DND-41 (cell line): Measurements from ENCODE around the gene FGL2.
"Not testable (repeated sequence)": the region's sequence is repeated elsewhere in the genome, so short reads cannot be mapped to it uniquely, and the experiment has no call there.

ENCODE experiments used
- ATAC-seq: fragments of 200-7000 bp; cut with Tn5 transposase; 3 replicates; pipeline ENCODE4 v1.9.1; 2021; ENCODE audit warnings: low read depth; ENCODE audit not compliant: insufficient read depth
- DNase-seq: peaks from one replicate; pipeline ENCODE4 v3.0.0-alpha.2; 2020
- H2AFZ ChIP-seq: 2 replicates; pipeline ENCODE4 v1.6.0; 2012; ENCODE audit warnings: low read depth, low read length
- H3K27ac ChIP-seq: 2 replicates; pipeline ENCODE4 v1.5.1; 2012; ENCODE audit warnings: low read length, inconsistent platforms
- H3K27me3 ChIP-seq: fragments of 200-600 bp; sonication (generic); 2 replicates; pipeline ENCODE4 v1.6.0; 2012; ENCODE audit warnings: low read length, mild to moderate bottlenecking, inconsistent platforms; ENCODE audit not compliant: insufficient read depth, poor library complexity
- H3K36me3 ChIP-seq: 2 replicates; pipeline ENCODE4 v1.5.1; 2012; ENCODE audit warnings: low read length, inconsistent platforms; ENCODE audit not compliant: insufficient read depth
- H3K4me1 ChIP-seq: 2 replicates; pipeline ENCODE4 v1.5.1; 2012; ENCODE audit warnings: mild to moderate bottlenecking, low read length; ENCODE audit not compliant: insufficient read depth
- H3K4me2 ChIP-seq: 2 replicates; pipeline ENCODE4 v1.6.0; 2012; ENCODE audit warnings: mild to moderate bottlenecking, moderate library complexity, low read length, inconsistent platforms; ENCODE audit not compliant: insufficient read depth
- H3K4me3 ChIP-seq, 2 experiments: fragments of 200-600 bp in 1 of 2; shearing (Covaris generic) in 1 of 2; 2 replicates each; pipeline ENCODE4 v1.5.1; 2012 to 2016; ENCODE audit warnings: inconsistent platforms in 2 of 2, low read length in 2 of 2, mild to moderate bottlenecking in 2 of 2, low read depth in 1 of 2, moderate library complexity in 1 of 2
- H3K79me2 ChIP-seq: 2 replicates; pipeline ENCODE4 v1.6.0; 2012; ENCODE audit warnings: low read length, inconsistent platforms; ENCODE audit not compliant: insufficient read depth
- H3K9ac ChIP-seq: 2 replicates; pipeline ENCODE4 v1.6.0; 2012; ENCODE audit warnings: low read depth, mild to moderate bottlenecking, inconsistent platforms, low read length, moderate library complexity
- H3K9me3 ChIP-seq: 2 replicates; pipeline ENCODE4 v1.5.1; 2012; ENCODE audit warnings: low read length, moderate library complexity, mild to moderate bottlenecking, inconsistent platforms; ENCODE audit not compliant: insufficient read depth, severe bottlenecking
- H4K20me1 ChIP-seq: 2 replicates; pipeline ENCODE4 v1.6.0; 2012; ENCODE audit warnings: low read length; ENCODE audit not compliant: insufficient read depth
- CTCF ChIP-seq: IDR thresholded peaks from 2 replicates; pipeline ENCODE4 v1.5.1; 2012; ENCODE audit warnings: borderline replicate concordance, low read length, moderate library complexity, mild to moderate bottlenecking; ENCODE audit not compliant: poor library complexity, severe bottlenecking; ENCODE audit errors: extremely low read depth
- EZH2 ChIP-seq: IDR thresholded peaks from 3 replicates; pipeline ENCODE4 v1.6.1; 2012; ENCODE audit warnings: borderline replicate concordance, low read depth, mild to moderate bottlenecking, moderate library complexity, low read length, inconsistent platforms; ENCODE audit not compliant: severe bottlenecking

The FGL2 gene

GRCh38 chr7:77235276-77235675, 35.7 kb upstream of the FGL2 start:
- H3K27ac ChIP-seq, result no peak overlapping the region
- H3K9ac ChIP-seq, result no peak overlapping the region
- H4K20me1 ChIP-seq, result no peaks in the 10 kb centered on the region
- DNase-seq, result no peak
- TF ChIP-seq CTCF, result no peak
- no peak for TF ChIP-seq EZH2
- H3K9me3 ChIP-seq, result peaks cover 3% of the 10 kb centered on the region
- H3K4me1 ChIP-seq, result peaks cover 18% of the 10 kb centered on the region
- H3K36me3 ChIP-seq, result peaks cover 16% of the 10 kb centered on the region; the same call in 1 of the 2 replicates
- no peaks in the 10 kb centered on the region for H3K79me2 ChIP-seq
- H3K27me3 ChIP-seq, result no peaks in the 10 kb centered on the region
- H3K4me2 ChIP-seq, result no peak overlapping the region
- no peak overlapping the region for H2AFZ ChIP-seq
- no peak overlapping the region for H3K4me3 ChIP-seq
- ATAC-seq, result no peak

GRCh38 chr7:77232467-77232866, 32.8 kb upstream of the FGL2 start:
- H3K9ac ChIP-seq, result no peak overlapping the region
- H3K9me3 ChIP-seq, result peaks cover 7% of the 10 kb centered on the region
- no peak for DNase-seq
- H2AFZ ChIP-seq, result no peak overlapping the region
- H4K20me1 ChIP-seq, result no peaks in the 10 kb centered on the region
- no peaks in the 10 kb centered on the region for H3K79me2 ChIP-seq
- ATAC-seq, result no peak
- peaks cover 4% of the 10 kb centered on the region; the same call in 1 of the 2 replicates for H3K36me3 ChIP-seq
- no peaks in the 10 kb centered on the region for H3K4me1 ChIP-seq
- H3K4me2 ChIP-seq, result no peak overlapping the region
- no peak overlapping the region for H3K4me3 ChIP-seq
- H3K27ac ChIP-seq, result no peak overlapping the region
- TF ChIP-seq CTCF, result no peak
- TF ChIP-seq EZH2, result no peak
- no peaks in the 10 kb centered on the region for H3K27me3 ChIP-seq

GRCh38 chr7:77228795-77229194, 29.2 kb upstream of the FGL2 start:
- ATAC-seq, H3K27ac ChIP-seq, H3K9me3 ChIP-seq, H3K27me3 ChIP-seq, H3K4me1 ChIP-seq, H3K4me2 ChIP-seq, DNase-seq, H3K36me3 ChIP-seq, H3K9ac ChIP-seq, H2AFZ ChIP-seq, H4K20me1 ChIP-seq, H3K4me3 ChIP-seq, H3K79me2 ChIP-seq: not testable (repeated sequence)

- Histone ChIP-seq H3K9ac (no peak overlapping the region), H3K4me3 (no peak overlapping the region), H3K36me3 (no peaks in the 10 kb centered on the region), H2AFZ (no peak overlapping the region), H3K4me2 (no peak overlapping the region), H3K4me1 (peaks cover 25% of the 10 kb centered on the region), H3K27me3 (no peaks in the 10 kb centered on the region), H3K27ac (no peak overlapping the region), H3K9me3 (peaks cover 7% of the 10 kb centered on the region), H3K79me2 (no peaks in the 10 kb centered on the region), H4K20me1 (no peaks in the 10 kb centered on the region)
- no peak for DNase-seq
- ATAC-seq, result no peak
- no peak for TF ChIP-seq CTCF
- TF ChIP-seq EZH2, result no peak
These were observed 26.8 kb upstream of the FGL2 start for GRCh38 chr7:77226357-77226839.
